ENCODE results near the gene NUP155.
"Not testable (repeated sequence)": the region's sequence is repeated elsewhere in the genome, so short reads cannot be mapped to it uniquely, and the experiment has no call there.

Gene NUP155

GRCh38 chr5:37275511-37275910, 95.4 kb downstream of the NUP155 start:
- no peak for DNase-seq

- DNase-seq = no peak
Observed at GRCh38 chr5:37272511-37272910, 98.4 kb downstream of the NUP155 start.

DNA sequence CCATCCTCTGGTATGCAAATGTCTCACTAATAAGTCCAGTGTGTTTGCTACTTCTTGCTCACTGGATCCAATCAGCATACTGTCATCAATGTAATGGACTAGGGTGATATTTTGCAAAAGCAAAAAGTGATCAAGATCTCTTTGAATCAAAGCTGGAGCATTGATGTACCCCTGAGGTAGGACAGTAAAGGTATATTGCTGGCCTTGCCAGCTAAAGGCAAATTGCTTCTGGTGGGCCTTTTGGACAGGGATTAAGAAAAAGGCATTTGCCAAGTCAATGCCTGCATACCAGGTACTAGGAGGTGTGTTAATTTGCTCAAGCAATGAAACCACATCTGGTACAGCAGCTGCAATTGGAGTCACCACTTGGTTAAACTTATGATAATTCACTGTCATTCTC, 102.8 kb downstream of the NUP155 start:
- DNase-seq = not testable (repeated sequence)

- DNase-seq = no peak
Observed at GRCh38 chr5:37255774-37256358, 115.0 kb downstream of the NUP155 start.

DNA sequence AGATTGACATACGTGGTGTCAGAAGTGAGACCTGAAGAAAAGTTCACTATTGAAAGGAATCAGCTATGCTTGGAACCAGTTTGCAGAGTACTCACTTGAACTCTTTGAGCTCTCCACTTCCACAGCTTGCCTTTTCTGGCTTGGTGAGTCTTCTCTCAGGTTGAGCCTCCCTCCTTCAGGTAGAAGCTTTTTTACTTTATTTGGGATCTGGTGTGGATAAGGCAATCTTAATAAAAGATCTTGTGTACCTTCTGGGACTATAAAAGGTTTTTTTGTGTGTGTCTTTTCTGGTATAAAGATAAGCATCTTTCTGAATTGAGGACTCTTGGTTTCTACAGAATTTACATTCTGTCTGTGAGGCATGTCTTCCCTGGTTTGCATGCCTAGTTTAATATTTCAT, 116.3 kb downstream of the NUP155 start:
- no peak for DNase-seq

DNA sequence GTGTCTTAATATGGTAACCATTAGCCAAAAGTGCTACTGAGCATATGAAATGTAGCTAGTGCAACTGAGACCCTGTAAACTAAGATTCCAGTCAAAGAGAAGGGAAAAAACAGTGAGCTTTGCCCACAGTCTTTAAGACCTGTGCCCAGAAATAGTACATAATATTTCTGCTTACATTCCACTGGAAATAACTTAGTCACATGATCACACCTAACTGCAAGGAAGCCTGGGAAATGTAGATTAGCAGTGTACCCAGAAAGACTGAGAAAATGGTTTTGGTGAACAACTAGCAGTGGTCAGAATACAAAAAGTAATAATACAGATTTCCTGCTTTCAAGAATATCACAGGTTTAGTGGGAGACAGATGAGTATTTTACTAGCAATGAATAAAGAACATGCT, 119.2 kb downstream of the NUP155 start:
- DNase-seq = no peak

DNA sequence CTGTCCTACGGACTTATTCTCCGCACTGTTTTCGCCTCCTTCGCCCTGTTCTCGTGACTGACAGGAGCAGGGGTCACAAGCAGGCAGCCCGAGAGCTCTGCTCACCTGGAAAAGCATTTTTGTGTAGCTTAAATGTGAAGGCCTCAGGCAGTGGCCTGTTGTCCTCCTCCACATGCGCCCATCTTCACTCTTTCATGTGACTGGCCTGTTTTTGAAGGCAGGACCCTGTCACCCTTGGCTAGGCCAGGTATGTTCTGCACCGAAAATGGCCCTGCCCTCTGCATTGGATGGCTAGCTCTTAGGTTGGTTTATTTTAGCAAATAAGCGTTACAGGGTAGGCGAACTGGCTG, 121.1 kb downstream of the NUP155 start:
- DNase-seq = no peak

DNA sequence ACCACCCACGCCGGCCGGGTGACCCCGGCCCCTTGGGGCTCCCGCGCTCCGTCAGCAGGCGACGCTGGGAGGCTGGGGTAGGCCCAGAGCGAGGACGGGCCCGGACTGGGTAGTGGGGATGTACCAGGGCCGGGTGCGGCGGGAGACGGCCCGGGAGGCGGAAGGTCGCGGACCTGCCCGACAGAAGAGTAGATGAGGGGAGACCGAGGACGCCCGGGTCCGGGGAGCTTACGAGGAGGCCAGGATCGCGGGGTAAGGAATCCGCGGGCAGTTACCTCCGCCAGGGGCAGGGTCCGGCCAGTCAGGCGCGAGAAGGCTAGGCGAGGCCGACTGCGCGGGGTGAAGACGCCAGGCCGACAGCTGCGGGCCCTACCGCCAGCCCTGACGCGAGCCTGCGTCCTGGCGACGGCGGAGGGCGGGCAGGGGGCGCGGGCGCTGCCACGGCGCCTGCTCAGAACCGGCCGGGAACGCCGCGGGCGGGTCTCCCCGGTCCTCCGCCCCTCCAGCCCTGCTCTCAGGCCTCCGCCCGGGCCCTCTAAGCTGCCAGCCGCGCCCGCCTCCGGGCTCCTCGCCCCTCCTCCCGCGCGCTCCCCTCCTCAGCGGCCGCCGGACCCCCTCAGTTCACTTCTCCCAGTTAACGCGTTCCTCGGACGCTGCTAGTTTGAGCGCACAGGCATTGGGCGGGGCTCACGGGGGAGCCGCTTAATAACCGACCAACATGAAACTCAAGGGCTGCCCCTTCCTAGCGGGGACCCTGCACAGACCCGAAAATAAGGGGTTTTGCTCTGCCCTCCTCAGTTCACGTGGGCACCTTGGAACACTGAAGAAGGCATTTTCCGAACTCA, 121.7 kb downstream of the NUP155 start, which contains the start of gene CPLANE1:
CPLANE1 (minus strand) TSS at position 407 of the 845 bp plus-strand sequence. CDS start 1,678 bp downstream, outside the sequence.
- peak; percentile 17 to 60 (median 27) for DNase-seq

DNA sequence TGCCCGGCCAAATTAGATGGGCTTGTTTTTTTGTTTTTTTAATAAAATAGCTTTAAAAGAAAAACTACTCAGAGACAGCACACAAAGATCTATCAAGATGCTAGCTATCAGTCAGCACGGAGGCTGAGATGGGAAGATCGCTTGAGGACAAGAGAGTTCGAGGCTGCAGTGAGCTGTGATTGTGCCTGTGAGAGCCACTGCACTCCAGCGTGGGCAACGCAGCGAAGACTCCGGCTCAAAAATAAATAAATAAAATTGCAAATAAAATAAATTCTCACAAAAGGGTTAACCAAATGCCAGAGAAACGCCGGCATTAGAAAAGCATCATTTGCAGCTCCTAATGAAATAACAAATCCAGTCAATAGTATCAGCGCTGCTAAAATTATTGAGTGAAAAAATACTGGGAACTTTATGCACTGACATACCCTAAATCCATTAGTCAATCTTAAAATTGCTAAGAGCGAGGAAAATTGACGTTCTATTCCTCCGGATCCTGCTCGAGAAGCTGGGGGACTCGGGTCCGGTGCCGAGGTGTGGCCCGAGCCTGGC, 122.4 kb downstream of the NUP155 start:
- no peak for DNase-seq

DNA sequence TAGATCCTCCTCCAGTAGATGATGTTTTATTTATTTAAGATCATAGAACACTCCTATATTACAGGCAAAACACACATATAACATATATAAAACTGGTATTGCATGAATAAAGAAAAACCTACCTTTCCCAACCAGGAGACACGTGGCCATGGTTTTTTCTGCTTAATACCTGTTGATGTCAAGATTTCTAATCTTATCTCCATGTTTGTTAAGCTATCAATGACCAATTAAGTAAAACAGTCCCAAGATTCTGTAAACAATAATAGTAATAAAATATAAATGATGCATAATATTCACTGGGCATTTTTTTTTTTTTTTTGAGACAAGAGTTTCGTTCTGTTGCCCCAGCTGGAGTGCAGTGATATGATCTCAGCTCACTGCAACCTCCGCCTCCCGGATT, 123.4 kb downstream of the NUP155 start:
- DNase-seq = no peak

- no peak for DNase-seq
Observed at GRCh38 chr5:37247036-37247435, 123.9 kb downstream of the NUP155 start.

All from T-helper 1 cell (primary cell).